ENCODE measurements around the gene ACTL8.

DNA sequence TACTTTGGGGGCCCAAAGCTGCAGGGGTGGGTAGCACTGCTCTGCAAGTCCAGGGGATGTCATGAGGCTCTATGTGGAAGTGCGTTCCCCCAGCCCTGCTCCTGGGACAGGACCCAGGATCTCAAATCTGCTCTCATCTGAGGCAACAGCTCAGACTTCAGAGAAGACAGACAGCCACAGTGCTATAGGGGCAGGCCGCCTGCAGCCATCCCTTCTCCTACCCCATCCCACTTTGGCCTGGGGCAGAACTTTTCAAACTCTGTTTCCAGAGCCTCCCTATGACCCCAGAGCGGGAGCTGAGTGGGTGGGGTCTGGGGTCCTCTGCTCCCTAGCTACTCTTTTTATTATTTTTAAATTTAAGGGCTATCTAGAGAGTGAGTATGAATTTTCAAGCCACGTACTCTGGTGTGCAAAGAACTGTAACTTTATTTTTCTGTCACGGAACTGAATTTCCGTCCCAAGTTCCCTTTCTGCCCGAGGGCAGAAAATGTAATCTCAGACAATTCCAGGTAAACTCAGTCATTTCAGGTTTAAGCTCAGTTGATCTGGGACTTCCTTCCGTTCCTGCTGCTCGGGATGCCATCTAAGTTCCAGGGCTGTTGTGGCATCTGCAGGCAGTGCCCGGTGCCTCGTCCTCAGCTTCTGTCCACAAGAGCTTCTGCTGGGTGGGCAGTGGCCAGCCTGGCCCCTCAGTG lies 98.3 kb downstream of the ACTL8 start:
- TF ChIP-seq CTCF (IDR thresholded peaks at IDR 0.05) (no peak), SIN3A (IDR thresholded peaks at IDR 0.05; ENCODE audit: borderline replicate concordance, insufficient read depth, low read depth, low read length) (no peak), TCF7L2 (IDR thresholded peaks at IDR 0.05; ENCODE audit: low read depth, low read length) (no peak)

All from Panc1 (cell line).